ENCODE measurements around the gene RPS10.

The RPS10 gene

DNA sequence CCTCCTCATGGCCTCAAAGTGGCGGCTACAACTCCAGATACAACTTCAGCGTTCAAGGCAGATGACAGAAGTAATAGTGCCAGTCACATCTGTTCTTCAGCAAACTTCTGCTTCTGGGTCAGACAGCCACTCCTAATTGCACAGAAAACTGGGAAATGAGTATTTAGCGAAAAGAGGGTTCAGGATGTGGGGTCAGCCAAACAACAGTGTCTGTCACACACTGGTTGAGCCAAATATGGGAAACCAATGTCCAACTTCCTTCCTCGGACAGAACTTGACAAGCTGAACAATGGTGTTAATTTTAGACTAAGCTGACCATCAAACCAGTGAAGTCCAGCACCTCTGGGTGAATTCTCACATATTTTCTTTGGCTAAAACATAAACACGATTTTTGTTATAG lies 55.5 kb downstream of the RPS10 start:
- Histone ChIP-seq H3K36me3 (ENCODE audit: insufficient read depth, insufficient read length, low read length) (peaks cover 2% of the 10 kb centered on the region), H3K27me3 (ENCODE audit: insufficient read depth, insufficient read length) (no peaks in the 10 kb centered on the region), H3K9me3 (ENCODE audit: insufficient read depth, low read length) (no peaks in the 10 kb centered on the region), H3K9ac (ENCODE audit: insufficient read length, low read depth) (no peak overlapping the region), H3K4me1 (ENCODE audit: insufficient read depth, insufficient read length) (no peaks in the 10 kb centered on the region), H3K4me3 (ENCODE audit: insufficient read length, low read depth) (no peak overlapping the region)
- DNase-seq (ENCODE audit: low read depth, low spot score): no peak
- TF ChIP-seq ZNF274 (IDR thresholded peaks at IDR 0.05; ENCODE audit: low read depth, low read length) (no peak), SUZ12 (IDR thresholded peaks at IDR 0.05; ENCODE audit: extremely low read depth, insufficient read depth, insufficient read length) (no peak), YY1 (IDR thresholded peaks at IDR 0.05; ENCODE audit: insufficient read depth, insufficient read length) (no peak)

DNA sequence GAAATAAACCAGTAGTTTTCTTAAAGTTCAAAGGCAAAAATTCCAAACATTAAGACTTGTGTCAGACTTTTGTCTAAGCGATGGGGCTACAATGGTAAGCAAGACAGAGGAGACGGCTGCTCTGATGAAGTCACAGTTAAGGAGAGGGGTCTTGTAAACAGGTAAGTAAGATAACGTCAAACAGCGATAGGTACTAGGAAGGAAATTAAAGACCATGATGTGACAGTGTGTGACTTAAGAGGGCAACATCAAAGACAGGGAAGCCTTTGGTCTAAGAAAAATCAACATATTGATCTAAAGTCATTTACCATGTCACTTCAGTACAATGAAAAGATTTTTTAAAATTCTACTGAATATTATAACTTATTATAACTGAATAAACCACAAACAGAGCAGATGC lies 56.5 kb downstream of the RPS10 start:
- Histone ChIP-seq H3K9ac (ENCODE audit: insufficient read length, low read depth) (no peak overlapping the region), H3K9me3 (ENCODE audit: insufficient read depth, low read length) (no peaks in the 10 kb centered on the region), H3K27me3 (ENCODE audit: insufficient read depth, insufficient read length) (no peaks in the 10 kb centered on the region), H3K4me1 (ENCODE audit: insufficient read depth, insufficient read length) (no peaks in the 10 kb centered on the region), H3K36me3 (ENCODE audit: insufficient read depth, insufficient read length, low read length) (peaks cover 2% of the 10 kb centered on the region), H3K4me3 (ENCODE audit: insufficient read length, low read depth) (no peak overlapping the region)
- no peak for DNase-seq (ENCODE audit: low read depth, low spot score)
- TF ChIP-seq ZNF274 (IDR thresholded peaks at IDR 0.05; ENCODE audit: low read depth, low read length): no peak
